ENCODE results near the gene TMEM94.
"Not testable (repeated sequence)": the region's sequence is repeated elsewhere in the genome, so short reads cannot be mapped to it uniquely, and the experiment has no call there.

GRCh38 chr17:75477490-75477862 lies 21.0 kb downstream of the TMEM94 start:
- not testable (repeated sequence) for TF ChIP-seq CTCF, POLR2A (IDR thresholded peaks at IDR 0.05)

Measured in testis (tissue), 2 donors.